Stimulated activated CD8-positive, alpha-beta memory T cell treated with anti-CD3 and anti-CD28 coated beads, Interleukin-12 subunit alpha, Interleukin-12 subunit beta, amount 100 ng/mL, for 1 hour (primary cell): ENCODE data around the gene TP53TG5.
"Not testable (repeated sequence)": the region's sequence is repeated elsewhere in the genome, so short reads cannot be mapped to it uniquely, and the experiment has no call there.

ENCODE experiments used
- DNase-seq: peaks from one replicate; pipeline ENCODE4 v3.0.0-alpha.2; 2020; ENCODE audit warnings: low read depth

TP53TG5 gene

DNA sequence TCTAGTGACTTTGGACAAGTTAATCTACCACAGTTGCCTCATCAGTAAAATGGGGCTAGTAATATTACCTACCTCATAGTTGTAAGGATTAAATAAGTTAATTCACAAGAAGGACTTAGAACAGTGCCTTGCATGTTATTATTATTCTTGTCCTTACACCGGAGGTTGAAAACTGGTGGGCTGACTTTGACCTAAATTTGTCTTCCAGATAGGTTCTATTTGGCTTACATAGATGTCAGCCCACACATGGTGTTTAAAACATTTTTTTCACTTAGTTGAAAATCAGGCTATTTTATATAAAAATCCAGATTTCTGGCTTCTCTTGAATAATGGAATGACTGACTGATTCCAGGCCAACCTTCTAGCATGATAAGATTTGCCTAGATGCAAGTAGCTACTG, 11.9 kb downstream of the TP53TG5 start:
- DNase-seq = no peak

DNA sequence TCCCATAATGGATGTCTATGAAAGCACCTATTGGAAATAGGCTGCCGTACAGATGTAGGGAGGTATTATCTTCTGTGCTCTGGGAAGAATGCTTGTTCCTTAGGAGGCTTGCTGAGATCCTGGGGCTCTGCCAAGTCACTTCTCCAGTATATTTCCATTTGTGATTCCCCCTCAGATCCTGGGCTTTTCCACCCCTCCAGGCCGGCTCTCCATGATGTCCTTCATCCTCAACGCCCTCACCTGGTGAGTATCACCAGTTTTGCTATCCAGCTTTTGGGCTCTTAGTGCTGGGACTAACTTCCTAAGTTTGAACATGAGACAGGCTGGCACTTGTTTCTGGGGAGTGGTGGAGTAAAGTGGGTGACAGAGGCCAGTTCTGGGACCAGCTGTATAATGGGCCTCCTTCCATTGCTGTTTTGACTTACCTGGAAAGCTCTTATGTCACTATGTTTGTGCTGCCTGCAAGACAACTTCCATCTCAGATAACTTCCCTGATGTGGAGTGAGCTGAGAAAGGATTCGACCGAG, 12.6 kb downstream of the TP53TG5 start:
- DNase-seq = no peak

DNA sequence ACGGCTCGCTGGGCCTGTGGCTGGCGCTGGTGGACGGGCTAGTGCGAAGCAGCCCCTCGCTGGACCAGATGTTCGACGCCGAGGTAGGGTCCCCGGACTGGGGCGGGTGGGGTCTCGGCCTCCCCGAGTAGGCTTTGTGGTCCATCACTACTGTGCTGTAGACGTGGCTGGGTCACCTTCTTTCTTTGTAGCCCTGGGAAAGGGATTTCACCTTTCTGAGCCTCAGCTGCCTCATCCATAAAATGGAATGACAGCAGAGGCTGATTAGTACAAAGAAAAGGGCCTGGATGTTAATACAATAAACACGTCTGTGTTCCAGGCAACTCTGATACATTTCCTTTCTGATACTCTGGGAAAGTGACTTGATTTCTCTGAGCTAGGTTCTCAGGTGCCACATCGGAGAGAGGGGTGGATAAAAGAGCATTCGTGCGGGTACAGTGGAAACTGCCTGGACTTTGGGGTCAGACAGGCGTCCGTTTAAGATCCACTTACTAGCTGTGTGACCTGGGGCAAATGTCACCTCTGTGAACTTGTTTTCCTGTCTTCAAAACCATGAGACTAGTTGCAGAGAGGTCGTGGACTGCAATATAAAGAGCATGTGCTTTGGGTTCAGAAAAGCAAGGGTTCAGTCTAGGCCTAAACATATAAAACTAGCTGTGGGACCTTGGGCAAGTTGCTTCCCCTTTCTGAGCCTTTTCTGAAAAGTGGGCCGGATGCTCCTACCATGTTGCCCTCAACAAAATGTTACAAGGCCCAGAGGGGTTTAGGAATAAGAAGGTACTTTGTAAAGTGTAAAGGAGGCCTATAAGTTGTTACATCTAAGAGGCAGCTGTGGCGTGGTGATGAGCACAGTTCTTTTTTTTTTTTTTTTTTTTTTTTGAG, 14.3 kb downstream of the TP53TG5 start:
- no peak for DNase-seq

GRCh38 chr20:45362804-45363610, 15.1 kb downstream of the TP53TG5 start, which contains the start of gene SYS1:
Gene SYS1, plus strand, starts transcription at chr20:45363156. Its CDS starts 376 bp downstream, at chr20:45363532.
- peak; percentile 96 for DNase-seq

- DNase-seq = no peak
Measured at GRCh38 chr20:45361793-45362192, 16.3 kb downstream of the TP53TG5 start.

- no peak for DNase-seq
Measured at GRCh38 chr20:45359406-45360148, 18.5 kb downstream of the TP53TG5 start.

- DNase-seq = no peak
Measured at GRCh38 chr20:45359069-45359405, 19.1 kb downstream of the TP53TG5 start.

- DNase-seq = no peak
Measured at GRCh38 chr20:45358282-45359068, 19.6 kb downstream of the TP53TG5 start.

- DNase-seq = no peak
Measured at GRCh38 chr20:45355209-45356084, 22.7 kb downstream of the TP53TG5 start.

- DNase-seq = no peak
Measured at GRCh38 chr20:45354423-45355208, 23.5 kb downstream of the TP53TG5 start.

- no peak for DNase-seq
Measured at GRCh38 chr20:45353746-45354145, 24.4 kb downstream of the TP53TG5 start.

DNA sequence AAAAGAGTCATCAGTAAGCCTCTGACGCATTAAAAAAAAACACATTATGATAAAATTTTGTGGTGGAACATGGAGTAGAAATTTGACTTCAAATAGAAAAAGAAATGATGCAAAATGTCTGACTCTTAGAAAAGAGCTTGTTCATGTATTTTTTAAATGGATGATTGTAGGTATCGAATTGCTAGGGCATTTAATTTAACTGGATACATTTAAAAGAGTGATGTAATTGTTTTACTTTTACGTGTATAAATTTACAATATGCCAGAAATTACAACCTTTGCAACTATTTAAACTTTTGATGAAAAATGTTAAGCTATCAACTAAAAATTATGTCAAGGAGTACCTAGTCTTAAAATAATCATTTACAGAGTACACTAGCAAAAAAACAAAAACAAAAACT, 25.4 kb downstream of the TP53TG5 start:
- no peak for DNase-seq

DNA sequence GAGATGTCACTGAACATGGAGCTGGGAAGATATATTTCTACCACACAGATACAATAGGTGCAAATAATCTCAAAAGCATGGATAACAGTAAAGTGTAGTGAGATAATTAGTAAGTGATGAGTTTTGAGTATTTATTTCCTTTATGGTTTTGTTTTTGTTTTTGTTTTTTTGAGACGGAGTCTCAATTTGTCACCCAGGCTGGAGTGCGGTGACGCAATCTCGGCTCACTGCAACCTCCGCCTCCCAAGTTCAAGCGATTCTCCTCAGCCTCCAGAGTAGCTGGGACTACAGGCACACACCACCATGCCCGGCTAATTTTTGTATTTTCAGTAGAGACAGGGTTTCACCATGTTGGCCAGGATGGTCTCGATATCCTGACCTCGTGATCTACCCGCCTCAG, 27.3 kb downstream of the TP53TG5 start:
- DNase-seq = not testable (repeated sequence)

- no peak for DNase-seq
Measured at GRCh38 chr20:45350217-45350616, 27.9 kb downstream of the TP53TG5 start.

GRCh38 chr20:45347936-45348778, 30.0 kb downstream of the TP53TG5 start, which contains the start of gene SDC4:
Gene SDC4, minus strand, starts transcription at chr20:45348424. Its CDS starts 40 bp downstream, at chr20:45348384.
- DNase-seq = peak; percentile 40

DNA sequence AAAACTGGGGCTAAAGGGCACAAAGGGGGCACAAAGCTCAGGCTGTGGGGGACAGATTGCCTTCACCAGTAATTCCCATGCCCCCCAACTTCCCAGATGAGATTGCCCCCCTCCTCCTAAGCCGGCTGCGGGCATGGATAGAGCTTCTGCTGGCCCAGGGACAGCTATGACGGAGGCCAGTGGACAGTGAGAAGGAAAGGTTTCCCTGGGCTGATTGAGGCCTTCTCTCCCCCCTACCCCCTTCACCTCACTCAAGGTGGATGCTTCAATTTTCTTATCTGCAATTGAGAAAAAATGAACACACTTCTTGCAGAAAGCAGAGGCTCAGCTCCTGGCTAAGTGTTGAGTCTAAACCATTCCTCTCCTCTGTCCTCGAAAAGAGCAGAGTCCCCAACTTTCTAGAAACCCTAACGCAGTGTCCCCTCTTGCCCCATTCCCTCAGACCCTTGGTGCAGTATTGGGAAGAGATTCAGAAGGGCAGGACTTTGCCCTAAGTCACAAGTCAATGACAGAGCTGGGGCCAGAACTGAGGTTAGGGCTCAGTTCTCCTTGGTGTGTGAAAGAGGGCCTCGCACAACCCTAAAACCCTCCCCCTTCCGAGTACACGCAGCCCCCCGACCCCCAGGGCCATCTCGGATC, 30.7 kb downstream of the TP53TG5 start:
- DNase-seq = no peak

GRCh38 chr20:45346851-45347250, 31.3 kb downstream of the TP53TG5 start:
- no peak for DNase-seq

GRCh38 chr20:45346291-45346718, 31.8 kb downstream of the TP53TG5 start:
- DNase-seq = no peak
